ENCODE measurements around the gene SEC61A2. TPM values are rescaled to one million over a fixed set of nuclear protein-coding genes. Genes with fewer than 3 reads are reported as not detected.
A peak's percentile ranks its signal among the peaks of the same experiment; 100 is the strongest.

SEC61A2 gene
- total RNA-seq, 6 experiments from 2014 or later = 3.6 to 7.5 (median 6.5) TPM

DNA sequence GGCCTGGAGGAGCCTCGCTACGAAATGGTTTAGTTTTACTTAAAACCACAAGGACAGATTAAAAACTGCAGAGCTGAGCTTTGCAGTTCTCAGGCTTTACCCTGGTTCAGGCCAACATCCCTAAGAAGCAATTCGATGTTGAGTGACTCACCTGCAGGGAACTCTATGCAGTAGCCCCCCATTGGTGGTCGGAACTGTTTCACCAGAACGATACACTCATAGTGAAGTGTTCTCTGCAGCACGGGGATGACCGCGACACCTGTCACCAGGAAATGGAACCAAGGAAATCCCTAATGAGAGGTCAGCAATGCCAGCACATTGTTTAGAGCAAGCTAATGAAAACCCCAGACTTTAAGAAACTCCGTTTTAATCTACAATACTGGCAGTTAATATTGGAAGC lies 48.2 kb downstream of the SEC61A2 start:
- DNase-seq (no peak), ATAC-seq (no peak)
- 90% methylated on average over 7 of the region's 9 CpGs for WGBS (ENCODE audit: insufficient coverage, low coverage, low lambda C conversion rate, missing lambda C conversion rate)
- Histone ChIP-seq H3K27me3 (no peaks in the 10 kb centered on the region), H3K36me3 (peaks cover 0 to 72% (median 23%) of the 10 kb centered on the region in 4 donors), H3K4me1 (no peaks in the 10 kb centered on the region), H3K4me3 (no peak overlapping the region), H3K27ac (no peak overlapping the region), H3K9me3 (no peaks in the 10 kb centered on the region)
- TF ChIP-seq POLR2A (IDR thresholded peaks at IDR 0.05) = no peak
- TF ChIP-seq, protein P1, sequence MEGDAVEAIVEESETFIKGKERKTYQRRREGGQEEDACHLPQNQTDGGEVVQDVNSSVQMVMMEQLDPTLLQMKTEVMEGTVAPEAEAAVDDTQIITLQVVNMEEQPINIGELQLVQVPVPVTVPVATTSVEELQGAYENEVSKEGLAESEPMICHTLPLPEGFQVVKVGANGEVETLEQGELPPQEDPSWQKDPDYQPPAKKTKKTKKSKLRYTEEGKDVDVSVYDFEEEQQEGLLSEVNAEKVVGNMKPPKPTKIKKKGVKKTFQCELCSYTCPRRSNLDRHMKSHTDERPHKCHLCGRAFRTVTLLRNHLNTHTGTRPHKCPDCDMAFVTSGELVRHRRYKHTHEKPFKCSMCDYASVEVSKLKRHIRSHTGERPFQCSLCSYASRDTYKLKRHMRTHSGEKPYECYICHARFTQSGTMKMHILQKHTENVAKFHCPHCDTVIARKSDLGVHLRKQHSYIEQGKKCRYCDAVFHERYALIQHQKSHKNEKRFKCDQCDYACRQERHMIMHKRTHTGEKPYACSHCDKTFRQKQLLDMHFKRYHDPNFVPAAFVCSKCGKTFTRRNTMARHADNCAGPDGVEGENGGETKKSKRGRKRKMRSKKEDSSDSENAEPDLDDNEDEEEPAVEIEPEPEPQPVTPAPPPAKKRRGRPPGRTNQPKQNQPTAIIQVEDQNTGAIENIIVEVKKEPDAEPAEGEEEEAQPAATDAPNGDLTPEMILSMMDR (IDR thresholded peaks at IDR 0.05) = no peak
- intact Hi-C loops (cut with DNase I) = no loop called here

DNA sequence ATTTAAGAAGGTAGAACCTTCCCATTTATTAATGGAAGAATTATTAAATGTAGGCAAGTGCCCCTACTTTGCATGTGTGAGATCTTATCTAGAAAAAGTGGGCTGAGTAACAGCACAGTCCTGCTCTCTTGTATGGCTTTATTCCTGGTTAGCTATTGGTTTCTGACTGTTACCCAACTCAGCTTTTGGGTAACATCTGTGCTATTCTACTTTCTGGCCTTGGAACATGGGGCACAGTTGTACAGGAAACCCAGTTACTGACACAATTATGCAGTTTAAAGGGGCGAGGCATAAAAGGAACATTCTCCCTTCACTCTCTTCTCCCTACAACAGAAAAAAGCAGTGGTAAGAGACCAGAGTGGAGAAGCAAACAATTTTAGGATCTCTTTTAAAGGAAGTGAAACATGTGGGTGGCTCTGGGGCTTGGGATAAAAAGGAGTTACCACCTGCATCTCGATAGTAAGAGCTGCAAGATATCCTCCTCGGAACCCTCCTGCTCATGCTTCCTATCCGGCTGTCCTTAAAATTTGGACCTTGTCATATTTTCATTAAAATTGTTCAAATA lies 50.2 kb downstream of the SEC61A2 start:
- intact Hi-C loops (cut with DNase I) = no loop called here
- WGBS (ENCODE audit: insufficient coverage, low coverage, low lambda C conversion rate, missing lambda C conversion rate) = 75% methylated on average over 4 of the region's 4 CpGs
- TF ChIP-seq, protein P1 (IDR thresholded peaks at IDR 0.05) = no peak
- no peak for TF ChIP-seq POLR2A (IDR thresholded peaks at IDR 0.05)
- Histone ChIP-seq H3K27me3 (no peaks in the 10 kb centered on the region), H3K4me3 (no peak overlapping the region), H3K4me1 (peaks cover 0 to 4% (median 2%) of the 10 kb centered on the region in 4 donors), H3K27ac (no peak overlapping the region), H3K9me3 (no peaks in the 10 kb centered on the region), H3K36me3 (peaks cover 0 to 59% (median 17%) of the 10 kb centered on the region in 4 donors)
- ATAC-seq (no peak), DNase-seq (no peak)

DNA sequence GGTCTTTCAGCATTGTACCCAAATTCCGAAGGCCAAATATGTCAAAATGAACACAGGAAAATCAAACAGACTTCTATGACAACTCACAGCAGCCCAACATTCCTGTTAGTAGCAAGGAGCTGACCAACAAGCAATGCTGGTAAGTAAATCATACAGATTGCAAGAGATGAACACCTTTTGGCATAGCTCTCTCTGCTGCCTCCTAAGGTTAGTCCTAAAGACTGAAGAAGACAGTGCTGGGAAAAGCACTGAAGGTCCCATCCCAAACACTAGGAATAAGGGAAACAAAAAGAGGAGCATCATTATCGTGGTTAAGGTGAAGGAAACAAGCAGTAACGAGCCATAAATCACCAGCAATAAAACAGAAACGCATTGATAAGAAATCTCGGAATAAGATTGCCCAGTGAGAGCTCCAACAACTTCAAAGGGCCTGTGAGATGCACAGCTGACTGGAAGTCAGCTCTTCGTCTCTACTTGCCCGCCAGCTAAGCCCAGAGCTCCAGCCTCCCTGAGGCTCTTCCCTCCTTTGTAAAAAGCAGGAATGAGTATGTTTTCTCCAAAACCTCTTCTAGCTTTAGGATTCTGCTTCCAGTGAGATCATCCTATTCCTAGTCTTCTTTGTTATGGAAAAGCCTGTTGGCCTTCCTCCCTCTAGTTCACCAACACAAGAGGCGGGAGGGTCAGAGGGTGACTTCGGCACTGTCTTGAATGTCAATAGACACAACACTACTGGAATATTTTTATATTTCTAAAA lies 50.9 kb downstream of the SEC61A2 start:
- no peak overlapping the region for H3K4me3 ChIP-seq
- H3K27me3 ChIP-seq = no peaks in the 10 kb centered on the region
- intact Hi-C loops (cut with DNase I) = no loop called here
- WGBS (ENCODE audit: insufficient coverage, low coverage, low lambda C conversion rate, missing lambda C conversion rate) = 80% methylated on average over 7 of the region's 9 CpGs
- H3K4me1 ChIP-seq = peaks cover 0 to 7% (median 3%) of the 10 kb centered on the region in 4 donors
- no peak overlapping the region for H3K27ac ChIP-seq
- DNase-seq (no peak), ATAC-seq (no peak)
- no peaks in the 10 kb centered on the region for H3K9me3 ChIP-seq
- no peak for TF ChIP-seq POLR2A (IDR thresholded peaks at IDR 0.05)
- TF ChIP-seq, protein P1 (IDR thresholded peaks at IDR 0.05) = no peak
- peaks cover 0 to 56% (median 17%) of the 10 kb centered on the region in 4 donors for H3K36me3 ChIP-seq

DNA sequence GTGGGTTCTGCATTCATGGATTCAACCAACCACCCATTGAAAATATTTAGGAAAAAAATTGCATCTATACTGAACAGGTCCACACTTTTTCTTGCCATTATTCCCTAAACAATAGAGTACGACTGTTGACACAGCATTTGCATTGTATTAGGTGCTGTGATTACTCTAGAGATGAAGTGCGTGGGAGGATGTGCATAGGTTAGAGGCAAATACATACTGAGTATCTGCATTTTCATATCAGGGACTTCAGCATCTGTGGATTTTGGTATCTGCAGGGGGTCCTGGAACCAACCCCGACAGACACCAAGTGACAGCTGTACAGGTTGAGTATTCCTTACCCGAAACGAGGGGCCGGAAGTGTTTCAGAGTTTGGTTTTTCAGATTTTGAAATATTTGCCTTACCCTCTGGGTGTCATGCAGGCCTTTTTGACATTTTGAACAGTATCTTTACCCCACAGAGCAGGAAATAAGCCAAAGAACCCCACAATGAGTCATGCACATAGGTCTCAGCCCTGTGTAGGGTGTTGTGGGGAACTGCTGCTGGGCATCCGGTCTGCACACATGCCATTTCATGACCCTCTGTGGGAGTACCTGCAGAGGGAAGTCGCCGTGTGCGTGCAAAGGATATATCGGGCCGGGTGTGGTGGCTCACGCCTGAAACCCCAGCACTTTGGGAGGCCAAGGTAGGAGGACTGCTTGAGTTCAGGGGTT lies 51.7 kb downstream of the SEC61A2 start:
- TF ChIP-seq, protein P1 (IDR thresholded peaks at IDR 0.05) = no peak
- no peak for TF ChIP-seq POLR2A (IDR thresholded peaks at IDR 0.05)
- peaks cover 0 to 56% (median 17%) of the 10 kb centered on the region in 4 donors for H3K36me3 ChIP-seq

More for the DNA sequence above, 51.7 kb downstream of the SEC61A2 start:
- WGBS (ENCODE audit: insufficient coverage, low coverage, low lambda C conversion rate, missing lambda C conversion rate) = 50% methylated on average over 12 of the region's 13 CpGs
- Histone ChIP-seq H3K4me1 (peaks cover 0 to 7% (median 3%) of the 10 kb centered on the region in 4 donors), H3K27ac (no peak overlapping the region), H3K4me3 (no peak overlapping the region), H3K27me3 (no peaks in the 10 kb centered on the region), H3K9me3 (no peaks in the 10 kb centered on the region)
- ATAC-seq (peak; percentile 46 to 51 (median 48)), DNase-seq (no peak)
- intact Hi-C loops (cut with DNase I) = no loop called here

All from right lobe of liver (tissue), 6 donors.